Inflammatory macrophage treated with lipopolysaccharide for 1 hour (primary cell): Measurements from ENCODE around the gene EMP3.

ENCODE experiments used
- DNase-seq, 2 donors: peaks; one replicate each; pipeline ENCODE4 v3.0.0-alpha.2; 2020 to 2022

EMP3 gene

GRCh38 chr19:48318286-48318987, 6.9 kb upstream of the EMP3 start:
- DNase-seq: no peak

GRCh38 chr19:48319647-48320541, 5.5 kb upstream of the EMP3 start:
- DNase-seq: peak; percentile 56 to 89

- DNase-seq: peak; percentile 85 to 86
Measured at GRCh38 chr19:48321372-48321621, 4.1 kb upstream of the EMP3 start.

DNA sequence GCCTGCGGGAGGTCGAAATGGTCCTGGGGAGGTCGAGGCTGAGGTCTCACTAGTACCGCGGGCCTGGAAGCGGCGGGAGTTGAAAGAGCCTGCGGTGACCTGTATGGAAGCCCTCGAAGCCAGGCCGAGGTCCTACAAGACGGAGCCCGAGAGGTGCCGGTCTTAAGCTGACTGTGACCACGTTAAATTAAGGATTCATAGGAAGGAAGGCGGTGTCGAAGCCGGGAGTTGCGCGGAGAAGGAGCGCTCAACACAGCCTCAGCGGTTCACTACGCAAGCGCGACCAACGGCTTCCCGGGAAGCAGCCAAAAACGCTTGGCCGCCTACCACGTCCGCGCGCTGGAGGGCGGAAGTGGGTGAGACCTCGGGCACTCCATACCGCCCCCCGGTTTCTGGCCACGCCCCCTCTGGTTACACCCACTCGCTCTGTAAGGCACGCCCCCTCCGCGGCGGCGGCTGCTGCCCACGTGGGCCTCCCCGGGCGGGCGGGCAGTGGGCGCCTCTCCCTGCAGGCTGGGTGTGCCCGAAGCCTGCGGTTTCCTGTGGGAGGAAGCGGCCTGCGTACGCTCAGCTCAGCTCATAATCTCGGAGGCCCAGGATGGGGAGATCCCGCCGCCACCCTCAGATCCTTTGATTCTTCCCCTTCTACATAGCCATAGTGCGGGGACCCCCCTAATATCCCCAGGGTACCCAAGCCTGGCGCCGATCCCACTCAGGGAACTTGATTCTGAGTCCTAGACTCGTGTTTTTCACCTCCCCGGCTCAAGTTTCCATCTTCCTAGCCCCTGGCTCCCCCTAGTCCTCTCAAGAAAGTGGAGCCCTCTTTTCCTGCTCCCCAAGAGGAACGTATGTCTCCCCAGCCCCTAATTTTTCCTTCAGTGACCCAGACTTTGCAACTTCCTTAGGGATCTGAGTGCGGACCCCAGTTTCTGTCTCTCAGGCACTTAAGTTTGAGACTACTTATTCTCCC, 3.4 kb upstream of the EMP3 start:
- DNase-seq: peak; percentile 93 to 98

GRCh38 chr19:48329167-48329891, 4.0 kb downstream of the EMP3 start:
- peak; percentile 63 to 70 for DNase-seq

- DNase-seq: peak; percentile 62 to 79
Measured at GRCh38 chr19:48330012-48330681, 4.8 kb downstream of the EMP3 start.

- no peak for DNase-seq
Measured at GRCh38 chr19:48332351-48332661, 7.0 kb downstream of the EMP3 start.

GRCh38 chr19:48332662-48333466, 7.5 kb downstream of the EMP3 start:
- peak; percentile 90 to 98 for DNase-seq

GRCh38 chr19:48333467-48334384, 8.4 kb downstream of the EMP3 start:
- peak; percentile 88 to 92 for DNase-seq

- DNase-seq: no peak
Measured at GRCh38 chr19:48338253-48338755, 13.0 kb downstream of the EMP3 start.

GRCh38 chr19:48338802-48339503, 13.6 kb downstream of the EMP3 start:
- DNase-seq: no peak

DNA sequence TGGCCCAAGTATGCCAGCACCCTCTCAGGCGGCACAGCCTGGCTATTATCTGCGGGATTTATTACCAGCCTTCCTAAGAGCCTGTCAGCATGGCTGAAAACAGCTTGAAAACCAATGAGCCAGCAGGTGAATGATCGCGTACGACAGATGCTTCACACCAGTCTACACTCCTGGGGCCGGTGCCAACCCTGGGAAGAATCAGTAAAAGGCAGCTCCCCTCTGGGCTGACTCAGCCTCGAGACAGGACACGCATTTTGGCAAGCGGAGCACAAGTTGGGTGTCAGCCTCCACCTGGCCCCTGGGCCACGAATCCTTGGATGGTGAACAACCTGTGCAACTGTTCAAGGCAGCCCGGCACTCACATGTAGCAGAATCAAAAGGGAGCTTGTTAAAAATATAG, 15.6 kb downstream of the EMP3 start:
- no peak for DNase-seq

DNA sequence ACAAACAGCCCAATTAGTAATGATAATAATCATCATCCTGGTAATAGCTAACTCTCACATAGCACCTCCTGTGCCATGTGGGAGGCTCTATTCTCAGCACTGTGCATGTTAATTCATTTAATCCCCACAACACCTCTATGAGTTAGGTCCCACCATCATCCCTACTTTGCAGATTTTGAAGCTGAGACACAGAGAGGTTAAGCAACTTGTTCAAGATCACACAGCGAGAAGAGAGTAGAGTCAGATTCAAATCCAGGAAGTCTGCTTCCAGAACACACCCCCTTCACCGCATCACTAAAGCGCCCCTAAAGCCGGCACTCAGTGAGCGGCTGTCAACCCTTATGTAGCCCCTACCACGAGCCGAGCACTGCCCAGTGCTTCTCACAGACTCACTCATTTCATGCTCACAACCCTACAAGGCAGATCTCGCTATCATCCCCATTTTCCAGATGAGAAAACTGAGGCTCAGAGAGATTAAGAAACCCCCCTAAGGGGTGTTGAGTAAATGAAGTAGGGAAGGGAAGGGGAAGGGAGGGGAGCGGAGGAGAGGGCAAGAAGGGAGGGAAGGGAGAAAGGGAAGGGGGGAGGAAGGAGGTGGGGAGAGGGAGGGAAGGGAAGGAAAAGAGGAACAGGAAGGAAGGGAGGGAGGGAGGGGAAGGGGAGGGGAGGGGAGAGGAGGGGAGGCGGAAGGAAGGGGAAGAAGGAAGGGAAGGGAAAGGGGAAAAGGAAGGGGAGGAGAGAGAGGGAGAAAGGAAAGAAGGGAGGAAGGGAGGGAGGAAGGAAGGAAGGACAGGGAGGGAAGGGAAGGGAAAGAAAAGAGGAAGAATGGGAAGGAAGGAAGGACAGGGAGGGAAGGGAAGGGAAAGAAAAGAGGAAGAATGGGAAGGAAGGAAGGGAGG, 16.4 kb downstream of the EMP3 start:
- no peak for DNase-seq

GRCh38 chr19:48342414-48342738, 17.0 kb downstream of the EMP3 start:
- no peak for DNase-seq

DNA sequence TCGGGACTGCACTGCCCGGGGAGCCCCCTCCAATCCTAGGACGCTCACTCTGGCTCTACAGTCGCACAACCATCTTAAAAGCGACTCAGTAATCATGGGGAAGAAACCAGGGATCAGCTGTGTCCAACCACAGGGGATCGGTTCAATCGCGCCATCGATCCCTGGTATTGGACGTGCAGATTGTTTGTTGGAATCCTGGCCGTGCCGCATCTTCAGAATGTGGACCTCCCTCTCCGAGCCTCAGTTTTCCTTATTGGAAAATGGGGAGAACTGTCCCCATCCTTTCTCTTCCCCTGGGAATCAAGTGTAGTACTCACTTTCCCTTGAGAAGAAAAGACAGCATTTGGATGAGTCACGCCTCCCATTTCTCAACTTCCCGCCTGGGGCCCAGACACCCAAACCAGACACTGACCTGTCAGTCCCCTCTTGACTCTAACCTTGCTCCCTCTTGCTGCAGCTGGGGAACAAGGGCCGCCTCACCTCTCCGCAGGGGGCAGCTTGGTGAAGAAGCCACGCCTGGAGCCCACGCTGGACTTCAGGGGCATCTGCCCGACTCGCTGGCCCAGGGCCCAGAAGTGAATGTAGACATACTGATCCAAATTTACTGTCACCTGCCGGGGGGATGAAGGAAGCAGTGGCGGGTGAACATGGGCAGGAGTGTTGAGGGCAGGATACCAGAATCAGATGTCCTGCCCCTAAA, 17.6 kb downstream of the EMP3 start:
- no peak for DNase-seq

GRCh38 chr19:48344892-48345291, 19.5 kb downstream of the EMP3 start:
- DNase-seq: no peak

- DNase-seq: no peak
Measured at GRCh38 chr19:48346191-48346590, 20.8 kb downstream of the EMP3 start.

DNA sequence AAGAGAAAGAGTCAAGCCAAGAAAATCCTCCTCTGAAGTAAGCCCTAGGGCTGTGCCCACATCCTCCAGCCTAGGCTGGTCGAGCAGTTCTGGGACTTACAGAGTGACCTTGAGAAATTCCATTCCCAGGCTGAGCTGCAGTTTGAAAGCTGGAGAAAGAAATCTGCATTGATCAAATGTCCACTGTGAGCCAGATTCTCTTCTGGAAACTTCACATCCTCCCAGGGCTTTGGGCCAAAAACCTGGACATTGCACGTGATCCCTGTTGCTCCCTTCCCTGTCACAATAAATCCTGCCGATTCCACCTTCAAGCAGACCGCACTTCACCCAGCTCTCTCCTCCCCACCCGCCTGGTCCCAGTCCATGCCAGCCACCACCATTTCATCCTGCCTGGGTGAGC, 22.7 kb downstream of the EMP3 start:
- no peak for DNase-seq
